SK-MEL-5 (cell line): ENCODE measurements around the gene KCND3. TPM values are rescaled to one million over a fixed set of nuclear protein-coding genes. Genes with fewer than 3 reads are reported as not detected.

Source experiments
- DNase-seq: peaks from one replicate; pipeline ENCODE4 v3.0.0-alpha.2; 2016; ENCODE audit warnings: low read depth, low spot score
- in situ Hi-C: cut with HindIII; loops from 2 replicates; pipeline ENCODE4 v1.10.0; 2016; ENCODE audit warnings: low sequenced_read_pairs, high pct_unique_total_duplicates, low pct_unique_long_range_greater_than_20kb
- total RNA-seq: library from RNA; depleted of rRNA; stranded (reverse); fragments of >200 nt; shearing (Covaris generic); gene quantifications from 2 replicates; pipeline ENCODE4 v1.2.3, GENCODE V29; 2014

Gene KCND3
- total RNA-seq, 1 experiment from 2014 or later = 0.13 TPM

GRCh38 chr1:111990878-111991718, 1.6 kb upstream of the KCND3 start:
- DNase-seq = peak; percentile 60
- in situ Hi-C loops = no loop called here

- DNase-seq = no peak
- in situ Hi-C loops = no loop called here
These were observed 784 bp upstream of the KCND3 start for GRCh38 chr1:111990026-111990877.

- in situ Hi-C loops = no loop called here
- no peak for DNase-seq
These were observed 570 bp downstream of the KCND3 start for GRCh38 chr1:111988743-111989453.

GRCh38 chr1:111988377-111988742, 1.1 kb downstream of the KCND3 start:
- DNase-seq = no peak
- in situ Hi-C loops = no loop called here

GRCh38 chr1:111987502-111987901, 2.0 kb downstream of the KCND3 start:
- in situ Hi-C loops = no loop called here

GRCh38 chr1:111983500-111983899, 6.0 kb downstream of the KCND3 start:
- in situ Hi-C loops = no loop called here
- DNase-seq = no peak

More at GRCh38 chr1:111987502-111987901, 2.0 kb downstream of the KCND3 start:
- no peak for DNase-seq

GRCh38 chr1:111982428-111982827, 7.0 kb downstream of the KCND3 start:
- no peak for DNase-seq

GRCh38 chr1:111981871-111982270, 7.6 kb downstream of the KCND3 start:
- in situ Hi-C loops = no loop called here

More at GRCh38 chr1:111982428-111982827, 7.0 kb downstream of the KCND3 start:
- in situ Hi-C loops = no loop called here

GRCh38 chr1:111981090-111981489, 8.4 kb downstream of the KCND3 start:
- DNase-seq = no peak
- in situ Hi-C loops = no loop called here

More at GRCh38 chr1:111981871-111982270, 7.6 kb downstream of the KCND3 start:
- DNase-seq = no peak

GRCh38 chr1:111980686-111981085, 8.8 kb downstream of the KCND3 start:
- in situ Hi-C loops = no loop called here

GRCh38 chr1:111978695-111979094, 10.8 kb downstream of the KCND3 start:
- DNase-seq = no peak
- in situ Hi-C loops = no loop called here

More at GRCh38 chr1:111980686-111981085, 8.8 kb downstream of the KCND3 start:
- DNase-seq = no peak

GRCh38 chr1:111977378-111977777, 12.1 kb downstream of the KCND3 start:
- in situ Hi-C loops = no loop called here
- no peak for DNase-seq

- no peak for DNase-seq
- in situ Hi-C loops = no loop called here
These were observed 12.6 kb downstream of the KCND3 start for GRCh38 chr1:111976842-111977241.

GRCh38 chr1:111976332-111976731, 13.1 kb downstream of the KCND3 start:
- no peak for DNase-seq
- in situ Hi-C loops = no loop called here

- in situ Hi-C loops = no loop called here
- DNase-seq = no peak
These were observed 16.2 kb downstream of the KCND3 start for GRCh38 chr1:111973150-111973790.

GRCh38 chr1:111971396-111971795, 18.1 kb downstream of the KCND3 start:
- DNase-seq = no peak
- in situ Hi-C loops = no loop called here

- no peak for DNase-seq
- in situ Hi-C loops = no loop called here
These were observed 21.0 kb downstream of the KCND3 start for GRCh38 chr1:111968511-111968910.
